DOHH2 (cell line): Measurements from ENCODE around the gene ROBO1.

Experiments
- CTCF ChIP-seq: fragments of 200-600 bp; sonication (generic); IDR thresholded peaks from one replicate; pipeline ENCODE4 v1.5.1; 2014; ENCODE audit warnings: antibody characterized with exemption, mild to moderate bottlenecking, low read depth, low read length; ENCODE audit not compliant: poor library complexity, severe bottlenecking
- EZH2phosphoT487 ChIP-seq: fragments of 200-600 bp; sonication (generic); IDR thresholded peaks from 2 replicates; pipeline ENCODE4 v1.6.1; 2017; ENCODE audit warnings: borderline replicate concordance, mild to moderate bottlenecking, antibody characterized with exemption, low read length, moderate library complexity, mixed read lengths

DNA sequence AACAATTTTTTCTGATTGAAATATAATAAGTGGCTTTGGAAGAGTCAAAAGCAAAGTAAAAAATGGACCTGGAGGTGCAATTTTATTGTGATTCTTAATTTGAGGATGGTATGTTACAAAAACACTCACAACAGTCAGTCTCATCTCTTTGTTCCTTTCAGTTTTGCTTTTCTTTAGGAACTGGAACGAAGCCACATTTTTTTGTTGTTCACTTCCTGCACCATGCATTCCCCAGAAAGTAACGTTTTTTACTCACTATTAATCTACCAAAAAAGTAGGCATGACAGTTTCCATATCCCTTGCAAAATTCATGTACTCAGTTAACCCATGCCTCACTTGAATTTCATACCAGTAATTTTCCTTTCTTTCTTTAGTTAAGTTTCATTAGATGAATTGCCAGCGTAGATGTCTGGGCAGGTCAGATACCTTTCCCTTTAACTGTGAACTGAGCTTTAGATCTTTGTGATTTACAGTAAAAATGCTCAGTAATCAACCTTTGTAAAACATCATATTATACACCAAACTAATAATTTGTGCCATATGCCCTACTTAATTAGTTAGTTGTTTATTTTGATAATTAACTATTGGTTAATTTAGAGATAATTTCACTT lies 384.3 kb downstream of the ROBO1 start:
- TF ChIP-seq CTCF, result no peak
- no peak for TF ChIP-seq EZH2phosphoT487
